Body of pancreas (tissue), 4 donors: ENCODE data around the gene MPLKIP.

Experiments
- POLR2A ChIP-seq, 3 donors: fragments of 450-650 bp; IDR thresholded peaks; one replicate each; pipeline ENCODE4 v1.6.1; 2016; ENCODE audit warnings: antibody characterized with exemption in 3 of 3, mild to moderate bottlenecking in 2 of 3
- TF ChIP-seq, protein P1 (sequence below), 7 experiments: fragments of 450-650 bp in 4 of 7; fragments of 200-600 bp in 3 of 7; sonication (generic) in 3 of 7; IDR thresholded peaks; one replicate each; pipeline ENCODE4 v1.5.1; 2016 to 2019; ENCODE audit warnings: antibody characterized with exemption in 7 of 7

- TF ChIP-seq, protein P1, sequence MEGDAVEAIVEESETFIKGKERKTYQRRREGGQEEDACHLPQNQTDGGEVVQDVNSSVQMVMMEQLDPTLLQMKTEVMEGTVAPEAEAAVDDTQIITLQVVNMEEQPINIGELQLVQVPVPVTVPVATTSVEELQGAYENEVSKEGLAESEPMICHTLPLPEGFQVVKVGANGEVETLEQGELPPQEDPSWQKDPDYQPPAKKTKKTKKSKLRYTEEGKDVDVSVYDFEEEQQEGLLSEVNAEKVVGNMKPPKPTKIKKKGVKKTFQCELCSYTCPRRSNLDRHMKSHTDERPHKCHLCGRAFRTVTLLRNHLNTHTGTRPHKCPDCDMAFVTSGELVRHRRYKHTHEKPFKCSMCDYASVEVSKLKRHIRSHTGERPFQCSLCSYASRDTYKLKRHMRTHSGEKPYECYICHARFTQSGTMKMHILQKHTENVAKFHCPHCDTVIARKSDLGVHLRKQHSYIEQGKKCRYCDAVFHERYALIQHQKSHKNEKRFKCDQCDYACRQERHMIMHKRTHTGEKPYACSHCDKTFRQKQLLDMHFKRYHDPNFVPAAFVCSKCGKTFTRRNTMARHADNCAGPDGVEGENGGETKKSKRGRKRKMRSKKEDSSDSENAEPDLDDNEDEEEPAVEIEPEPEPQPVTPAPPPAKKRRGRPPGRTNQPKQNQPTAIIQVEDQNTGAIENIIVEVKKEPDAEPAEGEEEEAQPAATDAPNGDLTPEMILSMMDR (IDR thresholded peaks at IDR 0.05), result no peak
- TF ChIP-seq POLR2A (IDR thresholded peaks at IDR 0.05), result no peak
These were observed 14.2 kb upstream of the MPLKIP start for GRCh38 chr7:40148671-40149070.
